GM12875 (cell line): ENCODE data around the gene TBXAS1.

Source experiments
- H3K4me3 ChIP-seq: one replicate; pipeline ENCODE4 v1.5.1; 2011; ENCODE audit warnings: low read depth, low read length, control low read depth
- TF ChIP-seq, protein P1 (sequence below): IDR thresholded peaks from 2 replicates; pipeline ENCODE4 v1.5.1; 2011; ENCODE audit warnings: low read depth, mild to moderate bottlenecking, control low read depth, inconsistent platforms, low read length, moderate library complexity, borderline replicate concordance; ENCODE audit not compliant: insufficient read depth

Gene TBXAS1

DNA sequence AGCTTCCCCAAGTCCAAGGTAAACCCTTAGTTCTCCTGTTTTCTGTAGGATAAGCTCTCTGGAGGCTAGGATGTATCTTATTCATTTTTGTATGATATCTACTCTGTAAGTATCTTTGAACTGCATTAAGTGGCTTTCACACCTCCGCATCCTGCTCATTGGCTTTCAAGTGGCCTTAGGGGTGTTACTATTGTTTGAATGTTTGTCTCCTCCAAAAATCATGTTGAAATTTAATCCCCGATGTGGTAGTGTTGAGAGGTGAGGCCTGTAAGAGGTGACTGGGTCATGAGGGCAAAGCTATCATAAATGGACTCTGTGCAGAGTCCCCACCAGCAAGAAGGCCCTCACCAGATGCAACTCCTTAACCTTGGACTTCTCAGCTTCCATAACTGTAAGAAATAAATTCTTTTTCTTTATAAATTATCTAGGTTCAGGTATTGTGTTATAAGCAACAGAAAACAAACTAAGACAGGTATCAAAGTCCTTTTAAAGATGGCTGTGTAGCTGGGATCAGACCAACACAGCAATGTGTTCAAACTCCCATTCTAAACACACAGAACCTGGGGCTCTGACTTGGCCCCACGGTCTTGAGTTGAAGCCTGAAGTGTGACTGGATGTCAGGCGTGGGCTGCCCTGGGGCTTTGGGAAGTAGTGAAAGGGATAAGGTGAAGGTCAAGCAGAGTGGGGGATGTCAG is 25.9 kb downstream of the TBXAS1 start:
- TF ChIP-seq, protein P1, sequence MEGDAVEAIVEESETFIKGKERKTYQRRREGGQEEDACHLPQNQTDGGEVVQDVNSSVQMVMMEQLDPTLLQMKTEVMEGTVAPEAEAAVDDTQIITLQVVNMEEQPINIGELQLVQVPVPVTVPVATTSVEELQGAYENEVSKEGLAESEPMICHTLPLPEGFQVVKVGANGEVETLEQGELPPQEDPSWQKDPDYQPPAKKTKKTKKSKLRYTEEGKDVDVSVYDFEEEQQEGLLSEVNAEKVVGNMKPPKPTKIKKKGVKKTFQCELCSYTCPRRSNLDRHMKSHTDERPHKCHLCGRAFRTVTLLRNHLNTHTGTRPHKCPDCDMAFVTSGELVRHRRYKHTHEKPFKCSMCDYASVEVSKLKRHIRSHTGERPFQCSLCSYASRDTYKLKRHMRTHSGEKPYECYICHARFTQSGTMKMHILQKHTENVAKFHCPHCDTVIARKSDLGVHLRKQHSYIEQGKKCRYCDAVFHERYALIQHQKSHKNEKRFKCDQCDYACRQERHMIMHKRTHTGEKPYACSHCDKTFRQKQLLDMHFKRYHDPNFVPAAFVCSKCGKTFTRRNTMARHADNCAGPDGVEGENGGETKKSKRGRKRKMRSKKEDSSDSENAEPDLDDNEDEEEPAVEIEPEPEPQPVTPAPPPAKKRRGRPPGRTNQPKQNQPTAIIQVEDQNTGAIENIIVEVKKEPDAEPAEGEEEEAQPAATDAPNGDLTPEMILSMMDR: no peak
- H3K4me3 ChIP-seq: no peak overlapping the region

DNA sequence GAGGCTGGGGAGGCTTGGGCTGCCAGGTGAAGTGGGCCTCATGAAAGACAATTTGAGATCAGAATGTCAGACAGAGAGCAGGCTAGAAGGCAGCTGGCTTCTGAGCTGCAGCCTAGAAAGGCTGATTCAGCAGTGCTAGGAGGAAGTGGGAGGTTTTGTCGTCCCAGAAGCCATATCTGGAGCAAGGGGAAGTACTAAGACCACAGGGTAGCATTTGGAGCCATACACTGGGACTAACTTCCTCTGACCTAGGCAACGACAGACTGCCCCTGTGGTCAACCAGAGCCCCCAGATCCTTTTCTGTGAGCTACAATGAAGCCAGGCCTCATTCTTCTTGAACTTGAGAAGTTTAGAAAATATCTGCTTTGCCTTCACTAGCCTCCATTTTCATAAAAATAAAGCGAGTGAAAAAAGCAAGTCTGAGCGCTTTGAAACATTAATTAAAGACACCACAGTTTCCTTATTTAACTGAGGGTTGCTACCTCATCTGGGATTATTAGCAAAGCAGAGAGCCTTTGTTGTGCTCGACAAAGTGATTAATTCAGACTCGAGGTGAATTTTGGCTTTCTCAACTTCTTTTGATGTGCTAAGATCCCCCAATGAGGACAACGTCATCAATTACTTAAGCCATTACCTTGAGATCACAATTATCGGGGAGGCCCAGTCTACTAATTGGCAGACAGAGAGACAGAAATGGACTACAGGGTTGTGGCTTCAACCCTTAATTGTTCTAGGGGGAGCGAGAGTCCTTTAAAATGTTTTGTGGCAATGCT is 26.6 kb downstream of the TBXAS1 start:
- TF ChIP-seq, protein P1: no peak

DNA sequence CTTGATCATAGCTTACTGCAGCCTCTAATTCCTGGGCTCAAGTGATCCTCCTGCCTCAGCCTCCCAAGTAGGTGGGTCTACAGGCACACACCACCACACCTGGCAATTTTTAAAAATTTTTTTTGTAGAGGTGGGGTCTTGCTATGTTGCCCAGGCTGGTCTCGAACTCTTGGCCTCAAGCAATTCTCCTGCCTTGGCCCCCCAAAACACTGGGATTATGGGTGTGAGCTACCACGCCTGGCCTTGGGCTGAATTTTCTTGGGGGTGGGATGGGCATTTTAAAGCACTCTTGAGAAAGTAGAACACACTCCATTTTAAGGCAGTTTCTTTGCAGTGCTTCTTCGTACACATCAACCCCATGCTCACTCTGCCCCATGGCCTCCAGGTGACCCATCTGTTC is 28.7 kb downstream of the TBXAS1 start:
- H3K4me3 ChIP-seq: no peak overlapping the region
- TF ChIP-seq, protein P1: no peak

More for the DNA sequence above, 26.6 kb downstream of the TBXAS1 start:
- no peak overlapping the region for H3K4me3 ChIP-seq

DNA sequence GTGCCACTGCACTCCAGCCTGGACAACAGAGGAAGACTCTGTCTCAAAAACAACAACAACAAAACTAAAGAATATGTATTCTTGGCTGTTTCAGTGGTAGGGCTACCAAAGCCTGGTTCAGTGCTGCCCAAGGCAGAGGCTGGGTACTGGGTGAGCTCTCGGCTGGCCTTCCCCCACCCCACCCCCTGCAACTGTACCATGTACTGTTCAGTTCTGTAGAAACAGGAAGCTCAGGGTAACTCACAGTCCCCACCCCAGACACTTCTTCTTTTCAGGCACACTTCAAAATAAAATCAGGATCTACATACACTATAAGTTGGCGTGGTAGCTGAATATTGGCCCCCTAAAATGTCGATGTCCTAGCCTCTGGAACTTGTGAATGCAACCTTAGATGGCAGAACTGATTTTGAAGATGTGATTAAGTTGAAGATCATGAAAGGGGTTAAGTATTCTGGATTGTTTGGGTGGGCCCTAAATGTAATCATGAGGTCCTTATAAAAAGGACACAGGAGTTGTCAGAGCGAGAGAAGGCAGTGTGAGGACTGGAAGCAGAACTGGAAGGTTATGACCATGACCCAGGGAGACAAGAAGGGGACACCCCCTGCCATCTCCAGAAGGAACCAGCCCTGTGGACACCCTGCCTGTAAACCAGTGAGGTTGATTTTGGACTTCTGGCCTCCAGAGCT is 31.2 kb downstream of the TBXAS1 start:
- TF ChIP-seq, protein P1: no peak
- no peak overlapping the region for H3K4me3 ChIP-seq

DNA sequence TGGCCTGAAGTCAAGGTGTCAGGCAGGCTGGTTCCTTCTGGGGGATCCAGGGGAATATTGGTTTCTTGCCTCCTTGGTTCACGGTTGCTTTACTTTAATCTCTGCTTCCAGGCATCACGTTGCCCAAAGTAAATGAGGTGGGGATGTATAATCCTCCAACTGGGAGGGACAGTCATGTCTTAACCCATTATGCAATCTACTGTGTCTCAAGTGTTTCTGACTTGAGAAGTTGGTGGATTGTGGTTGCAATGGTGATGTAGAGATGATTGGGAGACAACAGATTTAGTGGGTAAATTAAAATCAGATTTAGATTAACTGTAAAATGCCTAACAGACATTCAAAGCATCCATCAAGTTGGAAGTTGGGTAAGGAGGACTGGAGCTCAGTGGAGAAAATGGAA is 32.7 kb downstream of the TBXAS1 start:
- TF ChIP-seq, protein P1: no peak
- no peak overlapping the region for H3K4me3 ChIP-seq

DNA sequence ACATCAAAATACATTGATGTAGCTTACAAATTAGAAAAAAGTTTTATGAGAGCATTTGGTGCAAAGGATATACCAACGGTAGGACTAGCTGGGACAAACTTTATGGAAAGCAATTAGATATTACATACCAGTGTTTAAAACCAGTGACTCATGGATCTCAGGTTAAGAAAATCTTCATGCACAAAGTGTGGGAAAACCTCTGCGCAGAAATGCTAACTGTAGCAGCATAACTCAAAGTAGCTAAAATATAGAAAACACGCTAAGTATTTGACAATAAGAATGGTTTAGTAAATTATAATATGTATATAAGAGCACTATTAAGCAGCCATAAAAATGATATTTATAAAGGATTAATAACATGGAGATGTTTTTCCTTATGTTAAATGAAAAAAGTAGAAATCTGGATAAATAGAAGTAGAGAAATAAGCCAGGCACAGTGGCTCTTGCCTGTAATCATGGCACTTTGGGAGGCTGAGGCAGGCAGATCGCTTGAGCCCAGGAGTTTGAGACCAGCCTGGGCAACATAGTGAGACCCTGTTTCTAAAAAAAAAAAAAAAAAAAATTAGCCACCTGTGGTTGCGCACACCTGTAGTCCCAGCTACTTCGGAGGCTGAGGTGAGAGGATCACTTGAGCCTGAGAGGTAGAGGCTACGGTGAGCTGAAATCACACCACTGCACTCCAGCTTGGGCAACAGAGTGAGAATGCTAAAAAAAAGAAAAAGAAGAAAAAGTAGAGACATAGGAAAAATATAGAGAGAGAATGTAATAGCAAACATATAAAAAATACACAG is 37.2 kb downstream of the TBXAS1 start:
- H3K4me3 ChIP-seq: no peak overlapping the region
- TF ChIP-seq, protein P1: no peak
